Ishikawa (cell line): ENCODE results near the gene ENOX1.

Experiments used
- EGR1 ChIP-seq: IDR thresholded peaks from 2 replicates; pipeline ENCODE4 v1.6.1; 2012
- EP300 ChIP-seq: IDR thresholded peaks from 2 replicates; pipeline ENCODE4 v1.6.1; 2012; ENCODE audit warnings: borderline replicate concordance
- YY1 ChIP-seq: IDR thresholded peaks from 2 replicates; pipeline ENCODE4 v1.6.1; 2012; ENCODE audit warnings: low read depth
- TF ChIP-seq, protein P1 (sequence below): IDR thresholded peaks from 2 replicates; pipeline ENCODE4 v1.6.1; 2012
- TF ChIP-seq, protein P2 (sequence below): IDR thresholded peaks from 2 replicates; pipeline ENCODE4 v1.6.1; 2012; ENCODE audit warnings: low read depth, mild to moderate bottlenecking

DNA sequence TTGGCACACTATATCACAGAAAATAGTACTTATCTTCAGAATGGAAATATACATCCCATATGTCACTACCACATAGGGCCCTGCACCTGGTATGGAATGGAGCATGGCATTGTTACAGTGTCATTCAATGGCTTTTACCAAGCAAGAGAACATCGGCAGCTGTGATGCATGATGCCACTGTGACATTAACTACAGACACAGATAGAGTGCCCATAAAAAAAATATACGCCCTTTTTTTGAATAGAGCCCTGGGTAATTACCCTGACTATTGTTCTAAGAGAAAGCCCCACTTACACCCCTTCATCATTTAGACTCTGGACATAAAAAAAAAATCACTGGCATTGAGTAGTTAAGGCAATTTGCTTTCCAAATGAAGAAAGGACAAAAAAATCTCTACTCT is 443.1 kb downstream of the ENOX1 start:
- TF ChIP-seq, protein P1, sequence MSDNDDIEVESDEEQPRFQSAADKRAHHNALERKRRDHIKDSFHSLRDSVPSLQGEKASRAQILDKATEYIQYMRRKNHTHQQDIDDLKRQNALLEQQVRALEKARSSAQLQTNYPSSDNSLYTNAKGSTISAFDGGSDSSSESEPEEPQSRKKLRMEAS: no peak
- TF ChIP-seq EGR1 (no peak), EP300 (no peak), YY1 (no peak)
- TF ChIP-seq, protein P2, sequence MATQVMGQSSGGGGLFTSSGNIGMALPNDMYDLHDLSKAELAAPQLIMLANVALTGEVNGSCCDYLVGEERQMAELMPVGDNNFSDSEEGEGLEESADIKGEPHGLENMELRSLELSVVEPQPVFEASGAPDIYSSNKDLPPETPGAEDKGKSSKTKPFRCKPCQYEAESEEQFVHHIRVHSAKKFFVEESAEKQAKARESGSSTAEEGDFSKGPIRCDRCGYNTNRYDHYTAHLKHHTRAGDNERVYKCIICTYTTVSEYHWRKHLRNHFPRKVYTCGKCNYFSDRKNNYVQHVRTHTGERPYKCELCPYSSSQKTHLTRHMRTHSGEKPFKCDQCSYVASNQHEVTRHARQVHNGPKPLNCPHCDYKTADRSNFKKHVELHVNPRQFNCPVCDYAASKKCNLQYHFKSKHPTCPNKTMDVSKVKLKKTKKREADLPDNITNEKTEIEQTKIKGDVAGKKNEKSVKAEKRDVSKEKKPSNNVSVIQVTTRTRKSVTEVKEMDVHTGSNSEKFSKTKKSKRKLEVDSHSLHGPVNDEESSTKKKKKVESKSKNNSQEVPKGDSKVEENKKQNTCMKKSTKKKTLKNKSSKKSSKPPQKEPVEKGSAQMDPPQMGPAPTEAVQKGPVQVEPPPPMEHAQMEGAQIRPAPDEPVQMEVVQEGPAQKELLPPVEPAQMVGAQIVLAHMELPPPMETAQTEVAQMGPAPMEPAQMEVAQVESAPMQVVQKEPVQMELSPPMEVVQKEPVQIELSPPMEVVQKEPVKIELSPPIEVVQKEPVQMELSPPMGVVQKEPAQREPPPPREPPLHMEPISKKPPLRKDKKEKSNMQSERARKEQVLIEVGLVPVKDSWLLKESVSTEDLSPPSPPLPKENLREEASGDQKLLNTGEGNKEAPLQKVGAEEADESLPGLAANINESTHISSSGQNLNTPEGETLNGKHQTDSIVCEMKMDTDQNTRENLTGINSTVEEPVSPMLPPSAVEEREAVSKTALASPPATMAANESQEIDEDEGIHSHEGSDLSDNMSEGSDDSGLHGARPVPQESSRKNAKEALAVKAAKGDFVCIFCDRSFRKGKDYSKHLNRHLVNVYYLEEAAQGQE: no peak
